NCI-H128 (cell line): ENCODE data around the gene KAZN.

Experiments
- DNase-seq: peaks from one replicate; lab custom pipeline; 2025; ENCODE audit not compliant: unreplicated experiment; lab: John Stamatoyannopoulos, UW

The KAZN gene

GRCh38 chr1:14945132-14946010 is 346.9 kb downstream of the KAZN start:
- DNase-seq = no peak

GRCh38 chr1:14946011-14946359 is 347.5 kb downstream of the KAZN start:
- no peak for DNase-seq

GRCh38 chr1:14946684-14947238 is 348.3 kb downstream of the KAZN start:
- DNase-seq = no peak

DNA sequence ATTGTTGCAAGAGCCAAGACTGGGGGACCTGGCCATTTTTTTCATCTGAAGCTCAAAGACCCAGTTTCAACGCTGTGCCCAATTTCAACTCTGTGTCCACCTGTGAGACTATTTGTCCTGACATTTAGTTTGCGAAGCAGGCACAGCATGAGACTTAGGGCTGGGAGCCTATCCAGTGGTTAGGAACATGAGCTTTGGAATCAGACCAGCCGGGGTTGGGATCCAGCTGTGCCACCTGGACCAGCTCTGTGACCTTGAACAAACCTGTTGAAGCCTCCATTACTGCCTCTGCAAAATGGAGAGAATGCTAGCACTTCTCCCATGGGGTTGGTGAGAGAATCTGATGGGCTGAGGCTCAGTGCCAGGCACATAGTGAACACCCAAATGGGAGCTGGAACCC is 348.9 kb downstream of the KAZN start:
- DNase-seq = no peak

DNA sequence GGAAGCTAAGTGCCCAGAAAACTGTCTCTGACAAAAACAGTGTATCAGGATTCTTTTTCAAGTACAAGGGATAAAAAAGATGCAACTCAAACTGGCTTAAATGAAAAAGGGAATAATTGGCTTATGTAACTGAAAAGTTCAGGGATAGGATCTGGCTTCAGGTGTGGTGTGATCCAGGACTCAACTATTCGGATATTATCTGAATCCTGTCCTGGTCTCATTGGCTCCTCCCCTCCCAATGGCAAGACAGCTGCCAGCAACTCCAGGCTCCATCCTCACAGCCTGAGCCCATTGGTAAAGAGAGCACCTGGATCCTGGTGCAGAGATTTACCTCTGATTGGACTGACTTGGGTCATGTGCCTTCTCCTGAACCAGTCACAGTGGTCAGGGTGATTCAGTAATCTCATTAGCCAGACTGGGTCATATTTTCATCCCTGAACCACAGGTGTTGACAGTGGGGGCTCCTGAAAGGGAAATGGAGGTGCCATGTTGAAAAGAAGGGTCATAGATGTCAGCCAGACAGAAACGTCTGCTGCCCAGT is 349.7 kb downstream of the KAZN start:
- no peak for DNase-seq

DNA sequence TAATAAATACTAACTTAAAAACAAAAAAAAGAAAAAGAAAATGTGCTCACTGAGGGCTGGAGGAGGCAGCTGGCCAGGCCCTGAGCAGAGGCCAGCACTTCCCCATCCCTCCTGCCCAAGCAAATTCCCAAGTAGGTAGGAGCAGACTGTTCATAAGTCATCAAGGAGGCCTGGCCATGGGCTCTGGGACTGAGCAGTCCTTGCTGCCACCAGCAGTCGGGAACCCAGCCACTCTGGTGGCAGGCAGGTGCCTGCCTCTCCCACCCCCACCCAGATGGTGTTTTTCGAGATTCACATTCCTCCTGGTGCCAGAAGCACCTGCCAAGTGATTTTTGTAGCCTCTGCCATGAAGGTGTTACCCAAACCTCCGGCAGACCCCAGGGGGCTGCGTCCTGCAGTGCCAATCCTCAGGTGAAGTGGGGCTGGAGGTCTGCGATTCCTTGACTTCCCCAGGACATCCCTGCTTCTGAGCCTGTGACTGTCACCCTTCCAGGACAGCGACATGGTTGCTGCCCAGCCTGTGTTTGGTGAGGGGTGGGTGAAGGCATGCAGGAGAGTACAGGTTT is 350.9 kb downstream of the KAZN start:
- DNase-seq = no peak

DNA sequence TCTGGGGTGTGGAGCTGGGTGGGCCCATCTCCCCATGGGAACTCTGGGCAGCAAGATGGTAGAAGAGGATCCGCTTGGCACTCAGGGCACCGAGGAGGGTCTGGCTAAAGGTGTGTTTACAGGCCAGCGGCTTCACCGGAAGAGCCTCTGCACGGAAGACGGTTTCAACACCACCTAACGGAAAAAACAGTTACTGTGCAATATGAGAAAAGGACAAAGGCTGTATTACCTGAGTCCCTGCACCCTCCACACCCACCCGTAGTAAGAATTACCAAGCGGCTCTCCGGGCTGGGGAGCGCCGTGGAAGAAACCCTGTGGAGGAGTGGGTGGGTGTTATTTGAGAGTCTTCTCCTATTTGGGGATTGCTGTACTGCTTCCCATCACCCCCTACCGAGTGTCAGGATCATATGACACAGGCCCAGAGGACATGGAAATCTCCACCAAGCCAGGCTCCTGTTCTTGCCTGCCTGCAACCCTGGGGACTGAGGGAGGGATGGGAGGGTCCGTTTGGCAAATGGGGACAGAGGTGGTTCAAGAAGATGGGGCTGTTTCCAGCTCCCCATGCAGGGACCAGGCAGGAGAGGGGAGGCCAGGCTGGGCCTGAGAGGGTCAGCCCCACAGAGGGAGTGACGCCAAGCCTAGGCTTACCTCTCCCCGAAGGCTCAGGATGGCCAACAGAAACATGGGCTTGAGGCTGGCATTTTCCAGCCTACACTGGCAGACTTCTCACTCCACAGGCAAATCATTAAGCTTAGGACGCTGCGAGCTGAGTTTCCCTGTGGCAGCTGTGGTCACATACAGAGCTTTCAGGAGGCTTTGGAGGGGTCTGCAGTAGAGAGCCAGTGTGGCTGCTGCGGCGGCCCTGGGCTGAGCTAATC is 351.6 kb downstream of the KAZN start:
- DNase-seq = no peak

GRCh38 chr1:14951766-14952165 is 353.3 kb downstream of the KAZN start:
- DNase-seq = no peak

DNA sequence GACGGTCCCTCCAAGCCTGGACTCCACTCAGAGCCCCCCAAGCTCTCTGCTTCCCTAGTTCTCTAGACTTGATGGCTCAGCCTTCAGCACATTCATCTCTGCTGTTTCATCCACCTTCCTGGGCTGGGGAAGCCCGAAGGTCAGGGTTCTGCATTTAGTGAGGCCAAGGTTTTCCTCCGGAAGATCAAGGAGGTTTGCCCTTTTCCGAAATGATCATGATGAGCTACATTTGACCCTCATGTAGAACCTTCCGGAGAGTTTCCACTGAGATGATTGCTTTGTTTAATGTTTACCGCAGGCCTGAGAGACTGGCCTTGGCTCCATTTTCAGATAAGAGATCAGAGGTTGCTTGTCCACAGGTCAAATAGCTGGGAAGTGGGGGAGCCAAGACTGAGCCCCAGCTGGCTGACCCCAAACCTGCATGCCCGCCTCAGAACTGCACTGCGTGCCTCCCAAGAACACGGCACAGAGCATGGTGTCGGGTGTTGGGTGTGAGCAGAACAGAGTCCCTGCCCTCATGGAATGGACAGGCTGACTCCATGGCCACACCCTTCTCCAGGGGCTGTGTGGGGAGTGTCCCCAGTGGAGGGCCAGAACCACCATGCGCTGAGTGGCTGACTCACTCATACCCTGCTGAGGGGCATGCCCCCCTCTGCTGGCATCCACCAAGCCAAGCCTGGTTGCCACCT is 354.3 kb downstream of the KAZN start:
- no peak for DNase-seq

GRCh38 chr1:14954210-14954609 is 355.7 kb downstream of the KAZN start:
- DNase-seq = no peak

- no peak for DNase-seq
Measured at GRCh38 chr1:14954930-14955329, 356.4 kb downstream of the KAZN start.

- DNase-seq = no peak
Measured at GRCh38 chr1:14955402-14955801, 356.9 kb downstream of the KAZN start.

GRCh38 chr1:14955976-14956375 is 357.5 kb downstream of the KAZN start:
- DNase-seq = no peak

DNA sequence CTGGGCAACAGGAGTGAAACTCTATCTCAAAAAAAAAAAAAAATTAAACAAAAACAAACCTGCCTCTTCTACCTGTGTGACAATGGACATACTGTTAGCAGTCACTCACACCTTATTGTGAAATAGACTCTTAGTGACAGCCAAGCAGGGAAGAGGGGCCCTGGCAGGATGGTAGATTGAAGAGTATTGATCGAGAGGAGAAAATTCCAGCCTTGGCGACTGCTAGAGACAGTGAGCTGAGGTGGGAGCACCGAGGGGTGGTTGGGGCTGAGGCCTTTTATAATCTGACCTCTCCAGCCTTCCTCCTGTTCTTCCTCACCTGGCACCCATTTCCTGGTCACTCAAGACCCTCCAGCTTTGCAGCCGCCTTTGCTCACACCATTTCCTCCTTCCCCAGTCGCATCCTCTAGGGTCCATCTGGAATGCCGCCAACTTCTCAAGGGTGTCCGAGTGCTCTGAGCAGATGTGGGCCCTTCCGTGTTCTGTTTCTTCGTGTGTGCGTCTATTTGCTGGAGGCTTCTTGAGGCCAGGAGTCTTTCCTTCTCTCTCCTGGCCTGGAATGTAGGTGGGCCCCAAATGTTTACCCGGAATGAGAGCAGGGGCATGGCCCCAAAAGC is 358.2 kb downstream of the KAZN start:
- DNase-seq = no peak

DNA sequence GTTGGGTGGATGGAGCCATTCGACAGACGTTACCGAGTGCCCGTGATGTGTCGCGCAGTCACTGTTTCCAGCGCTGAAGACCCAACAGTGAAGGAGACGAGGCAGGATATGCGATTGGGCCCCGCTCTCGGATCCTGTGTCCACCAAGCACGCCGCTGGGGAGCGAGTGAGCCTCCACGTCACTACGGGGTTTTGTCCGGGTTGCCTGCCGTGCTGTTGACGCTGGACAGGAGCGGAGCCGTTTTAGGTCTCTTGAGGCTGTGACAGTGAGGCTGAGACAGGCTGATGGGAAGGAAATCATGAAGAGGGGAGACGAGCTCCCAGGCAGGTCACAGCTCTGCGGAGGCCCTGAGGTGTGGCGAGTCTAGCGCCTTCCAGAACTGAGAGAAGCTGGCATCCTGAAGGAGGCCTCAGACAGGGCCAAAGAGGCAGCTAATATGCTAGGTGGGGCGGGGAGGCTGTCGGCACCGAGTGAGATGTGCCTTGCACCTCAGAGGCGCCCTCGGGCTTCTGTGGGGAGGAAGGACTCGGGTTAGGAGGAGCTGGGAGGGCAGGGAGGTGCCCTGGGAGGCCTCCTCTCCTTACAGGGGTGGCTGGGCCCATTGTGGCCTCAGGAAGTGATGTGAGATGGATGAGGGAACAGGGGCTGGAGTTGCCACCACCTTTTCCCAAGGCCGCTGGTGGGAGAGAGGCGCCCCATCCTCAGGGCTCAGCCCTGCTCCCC is 359.1 kb downstream of the KAZN start:
- no peak for DNase-seq

GRCh38 chr1:14958249-14959058 is 360.0 kb downstream of the KAZN start:
- DNase-seq = no peak

DNA sequence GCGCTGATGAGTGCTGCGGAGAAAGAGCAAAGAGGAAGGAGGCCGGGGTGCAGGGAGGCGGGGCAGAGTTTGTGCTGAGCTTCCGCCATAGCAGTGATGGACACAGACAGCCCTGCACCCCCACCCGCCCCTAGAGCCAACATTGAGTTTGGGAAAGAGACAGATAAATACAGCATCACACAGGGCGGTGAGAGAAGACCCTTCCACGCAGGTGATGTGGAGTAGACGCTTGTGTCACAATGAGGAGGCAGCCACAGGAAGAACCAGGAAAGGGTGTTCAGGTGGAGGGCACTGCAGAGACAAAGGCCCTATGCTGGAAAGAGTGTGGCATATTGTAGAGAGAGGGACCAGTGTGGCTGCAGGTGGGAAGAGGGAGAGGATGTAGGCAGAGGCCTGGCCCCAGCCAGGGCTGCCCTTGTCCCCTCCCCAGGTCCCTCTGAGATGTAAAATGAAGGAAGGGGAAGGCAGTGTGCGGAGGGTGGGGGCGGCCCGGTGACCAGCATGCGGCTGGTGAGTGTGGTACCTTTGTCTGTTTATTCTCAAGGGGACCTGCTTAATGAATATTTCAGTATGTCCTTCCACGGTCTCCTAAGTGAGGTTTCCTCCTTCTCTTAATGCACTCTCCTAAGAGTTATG is 360.7 kb downstream of the KAZN start:
- DNase-seq = no peak

DNA sequence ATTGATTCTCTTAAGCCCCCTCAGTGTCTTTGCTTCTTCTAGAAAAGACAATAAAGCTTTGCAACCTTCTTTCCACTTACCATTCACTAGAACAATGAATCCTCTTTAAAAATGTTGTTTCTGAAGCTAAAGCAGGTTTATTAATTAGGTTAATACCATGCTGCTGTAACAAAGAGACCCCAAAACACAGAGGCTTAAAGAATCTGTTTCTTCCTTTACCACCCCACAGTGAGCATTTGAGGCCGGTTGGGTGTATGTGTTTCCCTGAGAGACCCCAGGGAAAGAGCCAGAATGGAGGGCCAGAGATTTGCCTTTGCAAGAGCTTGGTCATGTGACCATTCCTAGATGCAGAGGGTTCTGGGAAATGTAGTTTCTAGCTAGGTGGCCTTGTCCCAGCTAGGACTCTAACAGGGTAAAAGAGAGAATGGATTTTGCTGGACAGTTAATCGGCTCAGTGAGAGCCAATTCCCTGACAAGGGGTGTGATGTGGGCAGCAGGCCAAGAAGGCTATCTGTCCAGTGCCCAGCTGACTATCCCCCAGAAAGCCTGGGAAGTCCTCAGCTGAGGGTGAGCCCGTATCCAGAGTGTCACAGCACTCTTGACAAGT is 363.3 kb downstream of the KAZN start:
- no peak for DNase-seq
